Measurements from ENCODE around the gene TMEM14A. TPM values are rescaled to one million over a fixed set of nuclear protein-coding genes. Genes with fewer than 3 reads are reported as not detected.

The TMEM14A gene
- total RNA-seq, 2 experiments from 2014 or later, result 3.4 TPM

- TF ChIP-seq CTCF (IDR thresholded peaks at IDR 0.05), result peak; percentile 30
- Mint-ChIP-seq H3K27me3 (no peaks in the 10 kb centered on the region), H3K36me3 (ENCODE audit: low read depth) (no peaks in the 10 kb centered on the region), H3K4me3 (no peak overlapping the region), H3K4me1 (ENCODE audit: low read depth) (no peaks in the 10 kb centered on the region), H3K27ac (no peak overlapping the region), H3K9me3 (no peaks in the 10 kb centered on the region)
- intact Hi-C loops (cut with DNase I, micrococcal nuclease), result loop anchor here (10.0 kb wide), 1 partner anchor 760 kb away; no protein-coding TSS in a partner anchor
- POLR2A ChIA-PET, result no interaction called here
- H3K4me1 ChIP-seq (ENCODE audit: insufficient read depth, low read length), result no peaks in the 10 kb centered on the region
- H3K27me3 ChIP-seq (ENCODE audit: control insufficient read depth in 1 of 2, insufficient read depth in 2 of 2, low read length in 2 of 2), result no peaks in the 10 kb centered on the region
- ATAC-seq (ENCODE audit: poor library complexity), result peak; percentile 75
- no peak overlapping the region for H3K4me3 ChIP-seq (ENCODE audit: low read length)
- no peak overlapping the region for H3K27ac ChIP-seq (ENCODE audit: low read depth in 1 of 2, low read length in 2 of 2)
- no peaks in the 10 kb centered on the region for H3K36me3 ChIP-seq (ENCODE audit: insufficient read depth, low read length)
- peak; percentile 11 to 61 (median 32) for DNase-seq
- CTCF ChIA-PET, result interaction anchor here (1.4 kb wide), 1 partner anchor 9 kb away, joined by 5 read pairs; no protein-coding TSS in a partner anchor
- no peaks in the 10 kb centered on the region for H3K9me3 ChIP-seq (ENCODE audit: control insufficient read depth in 1 of 2, insufficient read depth in 1 of 2, low read length in 2 of 2)
These were observed 53.7 kb downstream of the TMEM14A start for GRCh38 chr6:52724406-52725121.

- no peak for TF ChIP-seq CTCF (IDR thresholded peaks at IDR 0.05)
- H3K36me3 Mint-ChIP-seq (ENCODE audit: low read depth), result no peaks in the 10 kb centered on the region
- no peak overlapping the region for H3K27ac Mint-ChIP-seq
- intact Hi-C loops (cut with DNase I, micrococcal nuclease), result loop anchor here (10.0 kb wide), 1 partner anchor 760 kb away; no protein-coding TSS in a partner anchor
- H3K9me3 Mint-ChIP-seq, result no peaks in the 10 kb centered on the region
- CTCF ChIA-PET, result interaction anchor here (1.4 kb wide), 1 partner anchor 9 kb away, joined by 5 read pairs; no protein-coding TSS in a partner anchor
- Histone ChIP-seq H3K4me3 (ENCODE audit: low read length) (no peak overlapping the region), H3K27me3 (ENCODE audit: control insufficient read depth in 1 of 2, insufficient read depth in 2 of 2, low read length in 2 of 2) (no peaks in the 10 kb centered on the region), H3K36me3 (ENCODE audit: insufficient read depth, low read length) (no peaks in the 10 kb centered on the region), H3K9me3 (ENCODE audit: control insufficient read depth in 1 of 2, insufficient read depth in 1 of 2, low read length in 2 of 2) (no peaks in the 10 kb centered on the region), H3K4me1 (ENCODE audit: insufficient read depth, low read length) (no peaks in the 10 kb centered on the region), H3K27ac (ENCODE audit: low read depth in 1 of 2, low read length in 2 of 2) (no peak overlapping the region)
- DNase-seq (no peak), ATAC-seq (ENCODE audit: poor library complexity) (no peak)
- no peaks in the 10 kb centered on the region for H3K4me1 Mint-ChIP-seq (ENCODE audit: low read depth)
- POLR2A ChIA-PET, result no interaction called here
- no peaks in the 10 kb centered on the region for H3K27me3 Mint-ChIP-seq
- H3K4me3 Mint-ChIP-seq, result no peak overlapping the region
These were observed 54.2 kb downstream of the TMEM14A start for GRCh38 chr6:52725143-52725534.

DNA sequence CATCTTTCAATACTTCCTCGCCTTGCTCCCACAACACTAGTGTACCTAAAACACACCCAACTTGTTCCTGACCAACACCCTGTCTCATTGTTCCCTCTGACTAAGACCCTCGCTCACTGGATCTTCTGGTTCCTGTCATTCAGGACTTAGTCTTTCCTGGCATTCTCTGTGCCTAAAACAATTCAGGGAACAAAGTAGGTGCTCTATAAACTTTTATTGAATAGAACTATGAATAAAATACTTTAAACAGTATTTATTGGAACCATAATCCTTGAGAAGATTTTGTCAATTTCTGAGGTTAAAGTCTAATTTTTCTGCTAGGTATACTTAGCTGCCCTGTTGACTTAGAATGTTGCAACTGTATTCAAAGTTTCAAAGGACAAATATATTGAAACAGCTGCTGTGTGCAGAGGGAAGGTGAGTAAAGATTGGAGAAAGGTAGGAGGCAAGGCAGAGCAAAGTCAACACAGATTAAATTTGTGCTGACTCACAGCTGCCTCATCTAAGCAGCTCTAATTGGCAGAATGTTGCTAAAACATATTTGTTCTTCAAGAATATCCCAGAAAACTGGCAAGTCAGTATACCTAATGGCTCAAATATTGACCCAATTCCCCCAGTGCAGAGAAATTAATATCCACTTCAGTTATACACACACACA, 54.8 kb downstream of the TMEM14A start:
- CTCF ChIA-PET, result no interaction called here

More for the DNA sequence above, 54.8 kb downstream of the TMEM14A start:
- ATAC-seq (ENCODE audit: poor library complexity) (no peak), DNase-seq (no peak)
- H3K27me3 ChIP-seq (ENCODE audit: control insufficient read depth in 1 of 2, insufficient read depth in 2 of 2, low read length in 2 of 2), result no peaks in the 10 kb centered on the region
- H3K27ac ChIP-seq (ENCODE audit: low read depth in 1 of 2, low read length in 2 of 2), result no peak overlapping the region
- H3K4me3 ChIP-seq (ENCODE audit: low read length), result no peak overlapping the region
- Mint-ChIP-seq H3K4me1 (ENCODE audit: low read depth) (no peaks in the 10 kb centered on the region), H3K4me3 (no peak overlapping the region), H3K27ac (no peak overlapping the region), H3K27me3 (no peaks in the 10 kb centered on the region), H3K36me3 (ENCODE audit: low read depth) (no peaks in the 10 kb centered on the region), H3K9me3 (no peaks in the 10 kb centered on the region)
- no peaks in the 10 kb centered on the region for H3K9me3 ChIP-seq (ENCODE audit: control insufficient read depth in 1 of 2, insufficient read depth in 1 of 2, low read length in 2 of 2)
- TF ChIP-seq CTCF (IDR thresholded peaks at IDR 0.05), result no peak
- H3K36me3 ChIP-seq (ENCODE audit: insufficient read depth, low read length), result no peaks in the 10 kb centered on the region
- POLR2A ChIA-PET, result no interaction called here
- intact Hi-C loops (cut with DNase I, micrococcal nuclease), result loop anchor here (10.0 kb wide), 1 partner anchor 759 kb away; no protein-coding TSS in a partner anchor
- no peaks in the 10 kb centered on the region for H3K4me1 ChIP-seq (ENCODE audit: insufficient read depth, low read length)
